ENCODE data around the gene RPS3.

GRCh38 chr11:75380716-75381420 lies 18.4 kb upstream of the RPS3 start:
- TF ChIP-seq CTCF (IDR thresholded peaks at IDR 0.05; ENCODE audit: extremely low read depth in 1 of 2, insufficient read depth in 1 of 2, low read depth in 1 of 2, low read length in 2 of 2), result no peak
- no peak for TF ChIP-seq POLR2A (IDR thresholded peaks at IDR 0.05; ENCODE audit: low read depth, low read length)
- no peak for TF ChIP-seq JUN (IDR thresholded peaks at IDR 0.05; ENCODE audit: borderline replicate concordance, insufficient read depth, insufficient read length, low read depth)
- TF ChIP-seq EZH2 (IDR thresholded peaks at IDR 0.05; ENCODE audit: borderline replicate concordance, low read depth, low read length, severe bottlenecking), result no peak

Data from endothelial cell of umbilical vein (primary cell).